ENCODE data around the gene RETSAT.
"Not testable (repeated sequence)": the region's sequence is repeated elsewhere in the genome, so short reads cannot be mapped to it uniquely, and the experiment has no call there.

RETSAT gene

DNA sequence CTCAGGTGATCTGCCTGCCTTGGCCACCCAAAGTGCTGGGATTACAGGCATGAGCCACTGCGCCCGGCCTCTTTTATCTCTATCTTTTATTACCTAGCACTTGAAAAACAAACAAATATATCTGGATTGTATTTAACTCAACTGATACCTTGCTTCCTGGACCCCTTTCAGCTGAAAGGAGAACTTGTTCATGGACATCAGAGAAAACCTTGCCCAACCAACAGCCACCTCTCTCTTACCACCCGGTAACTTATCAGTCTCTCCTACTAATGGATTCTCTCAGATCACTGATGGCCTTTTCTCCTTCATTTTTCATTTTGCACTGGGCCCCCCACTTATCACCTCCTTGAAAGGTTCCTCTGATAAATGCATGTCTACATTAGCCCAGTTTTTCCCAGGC lies 6.7 kb downstream of the RETSAT start:
- no CpG with 5 or more reads among the region's 3 CpGs for WGBS (ENCODE audit: extremely low coverage, insufficient coverage, low lambda C conversion rate)
- Histone ChIP-seq H3K27ac (ENCODE audit: low read depth, low read length) (no peak overlapping the region), H2BK15ac (replicated peaks; ENCODE audit: low read depth) (no peak overlapping the region), H3K9ac (ENCODE audit: low read length) (no peak overlapping the region), H3K18ac (ENCODE audit: low read length) (no peak overlapping the region), H2BK5ac (ENCODE audit: low read length) (no peak overlapping the region), H3K79me1 (ENCODE audit: low read length) (no peaks in the 10 kb centered on the region), H2BK120ac (ENCODE audit: low read depth, low read length) (no peak overlapping the region), H3K36me3 (ENCODE audit: control insufficient read depth, insufficient read depth, low read length) (peaks cover 3% of the 10 kb centered on the region), H3K23ac (ENCODE audit: low read length) (no peak overlapping the region), H4K8ac (ENCODE audit: low read depth, low read length) (no peak overlapping the region), H3K4me3 (ENCODE audit: low read length) (no peak overlapping the region), H2AK5ac (ENCODE audit: low read length) (no peak overlapping the region), H3K4me1 (ENCODE audit: control insufficient read depth, low read depth, low read length) (no peaks in the 10 kb centered on the region), H3K4me2 (ENCODE audit: low read length) (no peak overlapping the region), H3K56ac (ENCODE audit: low read length) (no peak overlapping the region), H3K27me3 (ENCODE audit: insufficient read depth, low read length, poor library complexity) (no peaks in the 10 kb centered on the region), H4K5ac (ENCODE audit: low read length) (no peak overlapping the region), H3K4ac (ENCODE audit: low read depth, low read length) (no peak overlapping the region), H3K79me2 (ENCODE audit: control insufficient read depth, insufficient read depth, low read length) (no peaks in the 10 kb centered on the region)
- no peak for DNase-seq

DNA sequence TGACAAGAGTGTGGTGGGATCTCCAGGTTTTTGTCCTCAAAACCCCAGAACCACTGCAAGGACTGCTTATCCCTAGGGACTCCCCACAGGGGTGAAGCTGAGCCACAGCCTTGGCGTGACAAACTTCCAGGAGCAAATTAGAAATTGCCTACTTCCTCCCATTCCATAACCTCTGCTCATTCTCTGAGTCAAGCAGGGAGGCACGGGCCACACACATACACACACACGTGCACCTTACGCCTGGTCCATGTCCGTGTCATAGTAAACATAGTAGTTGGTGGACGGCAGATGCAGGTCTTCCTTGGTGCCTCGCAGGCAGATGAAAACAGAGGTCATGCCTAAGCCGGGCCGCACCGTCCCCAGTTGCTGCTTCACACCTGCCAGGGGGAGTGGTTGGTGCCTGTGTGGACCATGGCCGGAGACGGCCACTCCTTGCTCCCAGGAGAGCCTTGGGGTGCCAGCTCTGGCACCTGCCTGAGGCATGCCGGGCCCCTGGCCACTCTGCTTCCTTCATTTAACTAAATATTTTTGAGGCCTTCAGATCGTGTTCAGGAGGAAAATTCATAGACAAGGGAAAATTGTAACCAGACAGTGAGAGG lies 9.9 kb downstream of the RETSAT start:
- no peak overlapping the region for H4K5ac ChIP-seq (ENCODE audit: low read length)
- peaks cover 4% of the 10 kb centered on the region for H3K36me3 ChIP-seq (ENCODE audit: control insufficient read depth, insufficient read depth, low read length)
- no peak overlapping the region for H2AK5ac ChIP-seq (ENCODE audit: low read length)
- no peak overlapping the region for H3K23ac ChIP-seq (ENCODE audit: low read length)
- H3K4me1 ChIP-seq (ENCODE audit: control insufficient read depth, low read depth, low read length) = no peaks in the 10 kb centered on the region
- WGBS (ENCODE audit: extremely low coverage, insufficient coverage, low lambda C conversion rate) = no CpG with 5 or more reads among the region's 14 CpGs
- no peak overlapping the region for H3K4ac ChIP-seq (ENCODE audit: low read depth, low read length)
- H3K27me3 ChIP-seq (ENCODE audit: insufficient read depth, low read length, poor library complexity) = no peaks in the 10 kb centered on the region
- H3K9ac ChIP-seq (ENCODE audit: low read length) = no peak overlapping the region
- no peaks in the 10 kb centered on the region for H3K79me2 ChIP-seq (ENCODE audit: control insufficient read depth, insufficient read depth, low read length)
- H4K8ac ChIP-seq (ENCODE audit: low read depth, low read length) = no peak overlapping the region
- H3K56ac ChIP-seq (ENCODE audit: low read length) = no peak overlapping the region
- H2BK15ac ChIP-seq (replicated peaks; ENCODE audit: low read depth) = no peak overlapping the region
- H3K79me1 ChIP-seq (ENCODE audit: low read length) = no peaks in the 10 kb centered on the region
- H2BK120ac ChIP-seq (ENCODE audit: low read depth, low read length) = no peak overlapping the region
- no peak overlapping the region for H3K4me3 ChIP-seq (ENCODE audit: low read length)
- H3K18ac ChIP-seq (ENCODE audit: low read length) = no peak overlapping the region
- H3K4me2 ChIP-seq (ENCODE audit: low read length) = no peak overlapping the region
- H2BK5ac ChIP-seq (ENCODE audit: low read length) = no peak overlapping the region
- H3K27ac ChIP-seq (ENCODE audit: low read depth, low read length) = no peak overlapping the region
- no peak for DNase-seq

DNA sequence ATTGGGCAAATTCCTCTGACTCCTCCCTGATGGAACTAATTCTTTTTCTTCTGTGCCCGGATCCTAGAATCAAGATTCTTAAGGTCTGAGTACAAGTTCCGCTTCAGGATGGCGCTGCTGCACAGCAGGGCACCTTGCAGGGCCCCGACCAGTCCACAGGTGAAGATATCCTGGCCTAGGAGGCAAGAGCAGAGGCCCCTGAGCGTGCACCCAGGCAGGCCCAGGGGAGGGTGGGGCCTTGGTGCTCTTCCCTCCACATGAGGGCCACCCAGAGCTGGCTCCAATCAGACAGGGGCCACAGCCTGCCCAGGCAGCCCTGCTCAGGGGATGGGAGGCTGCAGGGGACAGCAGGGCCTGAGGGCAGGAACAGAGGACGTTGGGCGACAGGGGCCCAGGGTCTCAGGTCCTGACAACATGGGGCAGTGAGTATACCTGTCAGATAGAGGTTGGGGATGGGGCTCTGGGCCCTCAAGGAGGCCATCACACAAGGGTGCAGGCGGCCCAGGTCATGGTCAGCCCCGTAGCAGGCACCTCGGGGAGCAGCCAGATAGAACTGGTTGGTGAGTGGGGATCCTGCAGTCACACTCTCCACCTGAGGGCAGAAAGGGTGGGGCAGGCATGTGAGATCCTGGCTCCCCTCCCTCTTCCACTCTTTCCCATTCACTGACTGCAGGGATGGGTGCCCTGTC lies 11.0 kb downstream of the RETSAT start:
- not testable (repeated sequence) for H3K4ac ChIP-seq (ENCODE audit: low read depth, low read length); H3K56ac ChIP-seq (ENCODE audit: low read length); H4K8ac ChIP-seq (ENCODE audit: low read depth, low read length); H2BK15ac ChIP-seq (replicated peaks; ENCODE audit: low read depth); H4K5ac ChIP-seq (ENCODE audit: low read length); H3K18ac ChIP-seq (ENCODE audit: low read length); H3K79me2 ChIP-seq (ENCODE audit: control insufficient read depth, insufficient read depth, low read length); H3K4me3 ChIP-seq (ENCODE audit: low read length); H3K36me3 ChIP-seq (ENCODE audit: control insufficient read depth, insufficient read depth, low read length); H3K9ac ChIP-seq (ENCODE audit: low read length); H3K27ac ChIP-seq (ENCODE audit: low read depth, low read length); H3K4me1 ChIP-seq (ENCODE audit: control insufficient read depth, low read depth, low read length); H3K27me3 ChIP-seq (ENCODE audit: insufficient read depth, low read length, poor library complexity); H3K79me1 ChIP-seq (ENCODE audit: low read length); H3K4me2 ChIP-seq (ENCODE audit: low read length); DNase-seq; H2BK5ac ChIP-seq (ENCODE audit: low read length); H2AK5ac ChIP-seq (ENCODE audit: low read length); H3K23ac ChIP-seq (ENCODE audit: low read length); H2BK120ac ChIP-seq (ENCODE audit: low read depth, low read length)
- WGBS (ENCODE audit: extremely low coverage, insufficient coverage, low lambda C conversion rate) = no CpG with 5 or more reads among the region's 10 CpGs

DNA sequence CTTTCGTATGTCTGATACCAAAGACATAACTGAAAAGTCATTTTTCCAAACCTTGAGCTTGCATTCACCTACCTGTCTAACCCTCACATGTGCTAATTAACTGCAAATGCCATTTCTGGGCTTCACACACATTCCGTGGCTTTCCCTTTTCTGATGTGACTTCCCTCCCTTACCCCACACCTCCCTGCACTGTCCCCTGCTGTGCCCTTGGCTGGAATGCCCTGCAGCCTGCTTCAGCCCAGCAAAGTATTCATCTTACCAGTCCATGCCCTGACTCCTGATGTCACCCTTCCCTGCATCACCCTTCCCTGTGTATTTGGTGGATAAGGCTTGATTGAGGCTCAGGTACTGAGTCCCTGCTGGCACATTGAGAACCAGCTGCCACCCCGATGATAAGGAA lies 12.2 kb downstream of the RETSAT start:
- H3K27me3 ChIP-seq (ENCODE audit: insufficient read depth, low read length, poor library complexity) = no peaks in the 10 kb centered on the region
- no peak overlapping the region for H3K9ac ChIP-seq (ENCODE audit: low read length)
- H2BK15ac ChIP-seq (replicated peaks; ENCODE audit: low read depth) = no peak overlapping the region
- H3K23ac ChIP-seq (ENCODE audit: low read length) = no peak overlapping the region
- H3K27ac ChIP-seq (ENCODE audit: low read depth, low read length) = no peak overlapping the region
- H4K5ac ChIP-seq (ENCODE audit: low read length) = no peak overlapping the region
- no CpG with 5 or more reads among the region's 3 CpGs for WGBS (ENCODE audit: extremely low coverage, insufficient coverage, low lambda C conversion rate)
- no peak overlapping the region for H3K56ac ChIP-seq (ENCODE audit: low read length)
- H2BK5ac ChIP-seq (ENCODE audit: low read length) = no peak overlapping the region
- H4K8ac ChIP-seq (ENCODE audit: low read depth, low read length) = no peak overlapping the region
- H3K4me3 ChIP-seq (ENCODE audit: low read length) = no peak overlapping the region
- H3K36me3 ChIP-seq (ENCODE audit: control insufficient read depth, insufficient read depth, low read length) = peaks cover 4% of the 10 kb centered on the region
- no peak overlapping the region for H3K4me2 ChIP-seq (ENCODE audit: low read length)
- H3K79me2 ChIP-seq (ENCODE audit: control insufficient read depth, insufficient read depth, low read length) = no peaks in the 10 kb centered on the region
- H2BK120ac ChIP-seq (ENCODE audit: low read depth, low read length) = no peak overlapping the region
- no peaks in the 10 kb centered on the region for H3K4me1 ChIP-seq (ENCODE audit: control insufficient read depth, low read depth, low read length)
- H3K79me1 ChIP-seq (ENCODE audit: low read length) = no peaks in the 10 kb centered on the region
- peak; percentile 22 for DNase-seq
- H2AK5ac ChIP-seq (ENCODE audit: low read length) = no peak overlapping the region
- H3K4ac ChIP-seq (ENCODE audit: low read depth, low read length) = no peak overlapping the region
- no peak overlapping the region for H3K18ac ChIP-seq (ENCODE audit: low read length)

DNA sequence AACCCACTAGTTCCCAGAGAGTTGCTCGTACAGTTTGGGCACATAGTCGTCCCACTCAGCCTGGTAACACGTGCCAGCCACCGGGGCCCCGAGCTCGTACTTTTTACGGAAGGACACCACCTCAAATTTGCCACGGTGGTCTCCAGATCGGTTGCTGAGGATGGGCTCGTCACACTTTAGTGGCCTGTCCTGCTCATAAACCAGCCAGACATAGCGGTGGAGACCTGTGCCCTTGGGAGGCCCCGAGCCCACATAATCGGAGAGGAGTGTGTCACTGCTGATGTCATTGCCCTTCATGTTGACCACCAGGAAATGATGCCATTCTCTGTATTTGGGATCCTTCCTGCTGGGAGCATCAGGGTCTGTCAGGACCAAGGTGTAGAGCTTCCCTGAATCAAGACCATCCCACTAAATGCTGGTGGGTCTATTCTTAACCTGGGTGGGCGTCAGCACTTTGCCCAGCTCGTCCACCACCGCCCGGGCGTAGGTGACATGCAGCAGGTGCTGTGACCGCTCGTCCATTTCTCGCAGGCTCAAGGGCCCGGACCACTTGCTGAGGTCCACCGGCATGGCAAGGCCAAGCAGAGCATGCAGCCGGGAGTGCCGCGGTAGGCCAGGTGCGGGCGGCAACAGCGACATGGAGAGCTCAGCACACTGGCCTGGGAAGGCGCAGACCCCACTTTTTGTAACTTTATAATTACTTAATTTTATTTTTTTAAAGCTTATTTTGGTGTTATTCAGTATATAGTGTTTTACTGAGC lies 12.9 kb downstream of the RETSAT start:
- no peaks in the 10 kb centered on the region for H3K79me1 ChIP-seq (ENCODE audit: low read length)
- no peak overlapping the region for H2BK120ac ChIP-seq (ENCODE audit: low read depth, low read length)
- WGBS (ENCODE audit: extremely low coverage, insufficient coverage, low lambda C conversion rate) = no CpG with 5 or more reads among the region's 30 CpGs
- no peak overlapping the region for H3K27ac ChIP-seq (ENCODE audit: low read depth, low read length)
- H3K79me2 ChIP-seq (ENCODE audit: control insufficient read depth, insufficient read depth, low read length) = no peaks in the 10 kb centered on the region
- H2BK5ac ChIP-seq (ENCODE audit: low read length) = no peak overlapping the region
- no peak overlapping the region for H3K56ac ChIP-seq (ENCODE audit: low read length)
- no peak overlapping the region for H3K4me3 ChIP-seq (ENCODE audit: low read length)
- no peak overlapping the region for H3K18ac ChIP-seq (ENCODE audit: low read length)
- no peak for DNase-seq
- no peak overlapping the region for H4K8ac ChIP-seq (ENCODE audit: low read depth, low read length)
- H2BK15ac ChIP-seq (replicated peaks; ENCODE audit: low read depth) = no peak overlapping the region
- no peak overlapping the region for H4K5ac ChIP-seq (ENCODE audit: low read length)
- H2AK5ac ChIP-seq (ENCODE audit: low read length) = no peak overlapping the region
- H3K23ac ChIP-seq (ENCODE audit: low read length) = no peak overlapping the region
- H3K4me2 ChIP-seq (ENCODE audit: low read length) = no peak overlapping the region
- no peak overlapping the region for H3K4ac ChIP-seq (ENCODE audit: low read depth, low read length)
- no peak overlapping the region for H3K9ac ChIP-seq (ENCODE audit: low read length)
- H3K27me3 ChIP-seq (ENCODE audit: insufficient read depth, low read length, poor library complexity) = no peaks in the 10 kb centered on the region
- no peaks in the 10 kb centered on the region for H3K4me1 ChIP-seq (ENCODE audit: control insufficient read depth, low read depth, low read length)
- peaks cover 2% of the 10 kb centered on the region for H3K36me3 ChIP-seq (ENCODE audit: control insufficient read depth, insufficient read depth, low read length)
